Endothelial cell of umbilical vein (primary cell): Measurements from ENCODE around the gene MOXD1. TPM values are rescaled to one million over a fixed set of nuclear protein-coding genes. Genes with fewer than 3 reads are reported as not detected.
"Not testable (repeated sequence)": the region's sequence is repeated elsewhere in the genome, so short reads cannot be mapped to it uniquely, and the experiment has no call there.

ENCODE experiments used
- BruUV-seq: library from RNA; stranded (reverse); fragments of 400-500 nt; replicated peaks from 2 replicates; lab custom pipeline; 2021; lab: Mats Ljungman, UMichigan
- CTCF ChIA-PET: fragments of 300-600, 350-600 bp; sonication (Branson Sonifier 250); formaldehyde crosslinking; loops from one replicate; lab custom pipeline; 2021; ENCODE audit warnings: antibody characterized with exemption, inconsistent platforms; lab: Charles Lee
- POLR2A ChIA-PET: fragments of 300-600, 350-600 bp; sonication (Branson Sonifier 250); formaldehyde crosslinking; loops from one replicate; lab custom pipeline; 2021; ENCODE audit warnings: antibody characterized with exemption, inconsistent platforms; lab: Charles Lee
- DNase-seq: peaks from one replicate; pipeline ENCODE4 v3.0.0-alpha.2; 2011; ENCODE audit warnings: low read depth, low spot score
- FAIRE-seq: peaks from 2 replicates; lab custom pipeline; 2011; peaks lifted over from hg19 to GRCh38; lab: Jason Lieb, UNC
- H2AFZ ChIP-seq: 2 replicates; pipeline ENCODE4 v1.6.0; 2012; ENCODE audit warnings: low read depth, low read length, control low read depth, inconsistent platforms
- H3K27ac ChIP-seq: 2 replicates; pipeline ENCODE4 v1.5.1; 2011; ENCODE audit warnings: low read depth, mild to moderate bottlenecking, control low read depth, low read length, moderate library complexity; ENCODE audit not compliant: insufficient read depth
- H3K27me3 ChIP-seq, 2 experiments: 2 replicates each; pipeline versions ENCODE4 v1.6.0 to v1.6.1; 2011; ENCODE audit warnings: low read length in 2 of 2, mixed read lengths in 1 of 2; ENCODE audit not compliant: control insufficient read depth in 2 of 2, insufficient read depth in 2 of 2
- H3K36me3 ChIP-seq, 2 experiments: 2 replicates in 1 of 2; 3 replicates in 1 of 2; pipeline ENCODE4 v1.5.1; 2011; ENCODE audit warnings: low read length in 2 of 2, mild to moderate bottlenecking in 1 of 2, moderate library complexity in 1 of 2; ENCODE audit not compliant: control insufficient read depth in 2 of 2, insufficient read depth in 2 of 2; ENCODE audit errors: extremely low read depth in 1 of 2
- H3K4me1 ChIP-seq: 3 replicates; pipeline ENCODE4 v1.5.1; 2011; ENCODE audit warnings: mild to moderate bottlenecking, low read length; ENCODE audit not compliant: control insufficient read depth, insufficient read depth; ENCODE audit errors: extremely low read depth
- H3K4me2 ChIP-seq: 2 replicates; pipeline ENCODE4 v1.6.1; 2011; ENCODE audit warnings: low read length, control low read depth, mixed read lengths; ENCODE audit not compliant: insufficient read depth
- H3K4me3 ChIP-seq, 3 experiments: fragments of 200-600 bp in 1 of 3; sonication (generic), shearing (Covaris generic) in 1 of 3; replicated peaks in 1 of 3; 2 replicates each; pipeline ENCODE4 v1.5.1; 2011 to 2016; ENCODE audit warnings: control low read depth in 3 of 3, low read length in 3 of 3, mild to moderate bottlenecking in 2 of 3, inconsistent platforms in 1 of 3, low read depth in 1 of 3, moderate library complexity in 1 of 3; ENCODE audit not compliant: insufficient read depth in 1 of 3
- H3K79me2 ChIP-seq: 2 replicates; pipeline ENCODE4 v1.6.0; 2012; ENCODE audit warnings: low read length, inconsistent platforms; ENCODE audit not compliant: control insufficient read depth, insufficient read depth
- H3K9ac ChIP-seq: replicated peaks from 2 replicates; pipeline ENCODE3; 2011; ENCODE audit warnings: low read length, control low read depth; ENCODE audit not compliant: insufficient read depth; ENCODE audit errors: extremely low read depth
- H3K9me1 ChIP-seq: replicated peaks from 3 replicates; pipeline ENCODE4 v1.6.0; 2011; ENCODE audit warnings: mild to moderate bottlenecking, low read length; ENCODE audit not compliant: control insufficient read depth, insufficient read depth; ENCODE audit errors: extremely low read depth
- H3K9me3 ChIP-seq: replicated peaks from 2 replicates; pipeline ENCODE4 v1.5.1; 2012; ENCODE audit warnings: low read length, inconsistent platforms; ENCODE audit not compliant: control insufficient read depth, insufficient read depth
- H4K20me1 ChIP-seq: replicated peaks from 2 replicates; pipeline ENCODE3; 2011; ENCODE audit warnings: mild to moderate bottlenecking, low read length; ENCODE audit not compliant: control insufficient read depth, insufficient read depth; ENCODE audit errors: extremely low read depth
- MYC ChIP-seq: IDR thresholded peaks from one replicate; pipeline ENCODE4 v1.6.1; 2011; ENCODE audit warnings: mild to moderate bottlenecking, low read depth, low read length
- POLR2A ChIP-seq: IDR thresholded peaks from 2 replicates; pipeline ENCODE4 v1.6.1; 2012; ENCODE audit warnings: low read depth, mild to moderate bottlenecking, control low read depth, low read length
- POLR2AphosphoS5 ChIP-seq: IDR thresholded peaks from 2 replicates; pipeline ENCODE4 v1.6.1; 2012; ENCODE audit warnings: low read depth, mild to moderate bottlenecking, control low read depth, low read length, moderate library complexity; ENCODE audit not compliant: insufficient read depth
- dilution Hi-C: fragments of 300-500 bp; cut with MboI; formaldehyde crosslinking; loops from one replicate; pipeline ENCODE4 v1.15.0; 2019; ENCODE audit warnings: low sequenced_read_pairs; ENCODE audit not compliant: extremely low pct_ligation_motif_present
- intact Hi-C: fragments of 100-400 bp; cut with micrococcal nuclease; formaldehyde crosslinking; loops from one replicate; pipeline ENCODE4 v1.10.0; 2022
- polyA plus RNA-seq, 4 experiments: library from polyadenylated mRNA; depleted of rRNA in 3 of 4; stranded (reverse) in 3 of 4; unstranded in 1 of 4; fragments of >200 nt; gene quantifications; 2 replicates each; pipeline versions ENCODE4 v1.2.1 to v1.2.3, GENCODE V29; 2011 to 2012; ENCODE audit warnings: missing spikeins in 1 of 4
- total RNA-seq: library from RNA; stranded (reverse); gene quantifications from 2 replicates; pipeline ENCODE4 v1.2.3, GENCODE V29; 2021
- TF ChIP-seq, protein P1 (sequence below): IDR thresholded peaks from 2 replicates; pipeline ENCODE4 v1.6.1; 2011; ENCODE audit not compliant: insufficient read depth, insufficient read length
- TF ChIP-seq, protein P2 (sequence below), 2 donors: IDR thresholded peaks; 1 replicate in 1 of 2; 2 replicates in 1 of 2; pipeline ENCODE4 v1.5.1; 2011; ENCODE audit warnings: low read length in 2 of 2, mild to moderate bottlenecking in 2 of 2, moderate library complexity in 2 of 2, control low read depth in 1 of 2, inconsistent platforms in 1 of 2, low read depth in 1 of 2; ENCODE audit not compliant: insufficient read depth in 1 of 2; ENCODE audit errors: extremely low read depth in 1 of 2

The MOXD1 gene
- total and polyA plus RNA-seq, 2 donors (not counting 3 experiments of a cell fraction or from before 2014, with no cell fraction given) = 0.01 TPM; not detected in 1

GRCh38 chr6:132314432-132314831 lies 86.8 kb downstream of the MOXD1 start:
- intact Hi-C loops (no loop called here), dilution Hi-C loops (no loop called here)
- FAIRE-seq (no peak), DNase-seq (no peak)
- no peaks in the 10 kb centered on the region for H3K36me3 ChIP-seq
- H3K27ac ChIP-seq = no peak overlapping the region
- H3K4me3 ChIP-seq = no peak overlapping the region
- H3K9me1 ChIP-seq = no peaks in the 10 kb centered on the region
- TF ChIP-seq MYC (no peak), POLR2A (no peak)
- TF ChIP-seq, protein P1, sequence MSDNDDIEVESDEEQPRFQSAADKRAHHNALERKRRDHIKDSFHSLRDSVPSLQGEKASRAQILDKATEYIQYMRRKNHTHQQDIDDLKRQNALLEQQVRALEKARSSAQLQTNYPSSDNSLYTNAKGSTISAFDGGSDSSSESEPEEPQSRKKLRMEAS = no peak
- TF ChIP-seq, protein P2, sequence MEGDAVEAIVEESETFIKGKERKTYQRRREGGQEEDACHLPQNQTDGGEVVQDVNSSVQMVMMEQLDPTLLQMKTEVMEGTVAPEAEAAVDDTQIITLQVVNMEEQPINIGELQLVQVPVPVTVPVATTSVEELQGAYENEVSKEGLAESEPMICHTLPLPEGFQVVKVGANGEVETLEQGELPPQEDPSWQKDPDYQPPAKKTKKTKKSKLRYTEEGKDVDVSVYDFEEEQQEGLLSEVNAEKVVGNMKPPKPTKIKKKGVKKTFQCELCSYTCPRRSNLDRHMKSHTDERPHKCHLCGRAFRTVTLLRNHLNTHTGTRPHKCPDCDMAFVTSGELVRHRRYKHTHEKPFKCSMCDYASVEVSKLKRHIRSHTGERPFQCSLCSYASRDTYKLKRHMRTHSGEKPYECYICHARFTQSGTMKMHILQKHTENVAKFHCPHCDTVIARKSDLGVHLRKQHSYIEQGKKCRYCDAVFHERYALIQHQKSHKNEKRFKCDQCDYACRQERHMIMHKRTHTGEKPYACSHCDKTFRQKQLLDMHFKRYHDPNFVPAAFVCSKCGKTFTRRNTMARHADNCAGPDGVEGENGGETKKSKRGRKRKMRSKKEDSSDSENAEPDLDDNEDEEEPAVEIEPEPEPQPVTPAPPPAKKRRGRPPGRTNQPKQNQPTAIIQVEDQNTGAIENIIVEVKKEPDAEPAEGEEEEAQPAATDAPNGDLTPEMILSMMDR (IDR thresholded peaks at IDR 0.05; ENCODE audit: extremely low read depth in 1 of 2, insufficient read depth in 1 of 2, low read depth in 1 of 2, low read length in 2 of 2) = no peak
- H2AFZ ChIP-seq = no peak overlapping the region
- H3K27me3 ChIP-seq = peaks cover 0 to 11% of the 10 kb centered on the region in 2 experiments
- ChIA-PET CTCF (interaction anchor here (0.7 to 1.3 kb wide), 2 partner anchors 16 to 34 kb away, joined by 3 read pairs; no protein-coding TSS in a partner anchor), POLR2A (no interaction called here)
- H3K4me1 ChIP-seq = no peaks in the 10 kb centered on the region
- no peak overlapping the region for H3K4me2 ChIP-seq
- no peaks in the 10 kb centered on the region for H3K79me2 ChIP-seq
- no peak overlapping the region for H3K9ac ChIP-seq
- no peaks in the 10 kb centered on the region for H3K9me3 ChIP-seq
- H4K20me1 ChIP-seq = no peaks in the 10 kb centered on the region
- BruUV-seq = no TSS peak

DNA sequence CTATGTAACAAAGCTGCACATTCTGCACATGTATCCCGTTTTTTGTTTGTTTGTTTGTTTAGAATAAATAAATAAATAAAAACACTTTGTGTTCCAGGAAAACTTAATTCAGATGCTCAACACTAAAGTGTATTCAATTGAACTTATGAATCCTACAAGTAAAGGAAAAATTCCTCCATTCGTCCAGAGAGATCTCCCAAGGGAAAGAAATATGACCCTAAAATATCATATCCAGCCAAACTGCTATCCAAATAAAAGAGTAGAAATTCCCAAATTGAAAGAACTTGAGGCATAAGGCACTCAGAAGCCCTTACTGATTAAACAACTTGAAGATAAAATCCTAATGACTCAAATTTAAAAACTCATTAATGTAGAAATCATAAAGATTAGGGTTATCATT lies 90.4 kb downstream of the MOXD1 start:
- Histone ChIP-seq H3K9me1 (no peaks in the 10 kb centered on the region), H3K9me3 (no peaks in the 10 kb centered on the region), H3K36me3 (no peaks in the 10 kb centered on the region), H3K4me1 (no peaks in the 10 kb centered on the region), H3K79me2 (no peaks in the 10 kb centered on the region), H4K20me1 (no peaks in the 10 kb centered on the region), H3K27ac (no peak overlapping the region), H3K27me3 (peaks cover 0 to 2% of the 10 kb centered on the region in 2 experiments), H2AFZ (no peak overlapping the region), H3K4me3 (no peak overlapping the region), H3K9ac (no peak overlapping the region), H3K4me2 (no peak overlapping the region)
- TF ChIP-seq MYC (no peak), POLR2AphosphoS5 (no peak)
- TF ChIP-seq, protein P2 (IDR thresholded peaks at IDR 0.05; ENCODE audit: extremely low read depth in 1 of 2, insufficient read depth in 1 of 2, low read depth in 1 of 2, low read length in 2 of 2) = no peak
- TF ChIP-seq, protein P1 = no peak
- no TSS peak for BruUV-seq
- dilution Hi-C loops (no loop called here), intact Hi-C loops (no loop called here)
- DNase-seq (no peak), FAIRE-seq (no peak)
- POLR2A ChIA-PET = no interaction called here
- CTCF ChIA-PET = no interaction called here

GRCh38 chr6:132310151-132310550 lies 91.1 kb downstream of the MOXD1 start:
- H3K4me2 ChIP-seq, FAIRE-seq, H3K27me3 ChIP-seq, H3K79me2 ChIP-seq, H3K9me3 ChIP-seq, dilution Hi-C loops, H3K4me3 ChIP-seq, H4K20me1 ChIP-seq, H2AFZ ChIP-seq, CTCF ChIA-PET, H3K9me1 ChIP-seq, POLR2A ChIA-PET, H3K4me1 ChIP-seq, H3K36me3 ChIP-seq, H3K9ac ChIP-seq, DNase-seq, H3K27ac ChIP-seq, intact Hi-C loops, BruUV-seq: not testable (repeated sequence)
